NCI-H2107 treated with DMSO at 0.1 percent for 48 hours (cell line): ENCODE data around the gene CNTRL.
"Not testable (repeated sequence)": the region's sequence is repeated elsewhere in the genome, so short reads cannot be mapped to it uniquely, and the experiment has no call there.

ENCODE experiments used
- DNase-seq: peaks from one replicate; lab custom pipeline; 2025; ENCODE audit not compliant: unreplicated experiment; lab: John Stamatoyannopoulos, UW

CNTRL gene

DNA sequence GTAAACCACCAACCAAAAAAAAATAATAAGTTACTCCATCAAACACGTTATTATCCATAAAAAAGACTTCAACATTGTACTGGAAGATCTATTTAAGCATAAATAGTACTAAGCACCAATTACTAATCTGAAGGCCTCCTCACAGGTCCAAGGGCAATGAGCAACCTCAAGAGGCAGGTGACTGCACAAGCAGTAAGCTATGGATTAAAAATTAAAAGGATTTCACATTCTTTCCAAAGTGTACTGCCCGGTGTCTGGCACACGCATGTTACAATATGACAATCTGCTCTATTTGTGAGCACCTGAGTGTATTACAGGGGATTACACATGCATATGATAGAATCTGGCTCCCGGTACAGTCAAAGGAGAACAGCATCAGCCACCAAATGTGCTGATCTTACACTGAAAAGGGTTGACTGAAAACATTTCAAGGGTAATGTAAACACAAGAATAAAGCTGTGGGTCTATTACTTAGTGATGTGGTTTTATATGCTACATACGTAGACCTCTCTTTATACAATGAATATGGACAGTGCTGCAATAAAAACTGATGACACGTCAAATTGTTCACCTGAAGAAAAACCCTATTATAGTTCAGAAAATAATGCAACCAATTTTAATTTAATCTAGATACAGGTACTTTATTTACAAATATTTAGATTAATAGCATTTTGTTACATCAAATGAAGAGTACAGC, 104.1 kb downstream of the CNTRL start:
- DNase-seq: no peak

DNA sequence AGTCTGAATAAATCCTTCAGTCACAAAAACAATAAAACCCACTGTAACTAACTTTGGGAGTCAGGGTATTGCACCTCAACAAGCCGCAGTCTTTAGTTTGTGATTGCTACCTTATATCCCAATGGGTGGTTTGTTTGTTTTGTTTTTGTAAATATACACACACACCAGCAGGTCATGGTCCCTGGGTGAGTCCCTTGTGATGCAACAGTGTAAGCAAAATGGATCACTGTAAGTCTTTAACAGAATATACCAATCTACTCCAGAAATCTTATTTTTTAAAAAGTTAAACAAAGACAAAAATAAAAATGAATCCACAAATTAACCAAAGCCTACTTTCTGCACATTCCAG, 104.6 kb downstream of the CNTRL start:
- not testable (repeated sequence) for DNase-seq

DNA sequence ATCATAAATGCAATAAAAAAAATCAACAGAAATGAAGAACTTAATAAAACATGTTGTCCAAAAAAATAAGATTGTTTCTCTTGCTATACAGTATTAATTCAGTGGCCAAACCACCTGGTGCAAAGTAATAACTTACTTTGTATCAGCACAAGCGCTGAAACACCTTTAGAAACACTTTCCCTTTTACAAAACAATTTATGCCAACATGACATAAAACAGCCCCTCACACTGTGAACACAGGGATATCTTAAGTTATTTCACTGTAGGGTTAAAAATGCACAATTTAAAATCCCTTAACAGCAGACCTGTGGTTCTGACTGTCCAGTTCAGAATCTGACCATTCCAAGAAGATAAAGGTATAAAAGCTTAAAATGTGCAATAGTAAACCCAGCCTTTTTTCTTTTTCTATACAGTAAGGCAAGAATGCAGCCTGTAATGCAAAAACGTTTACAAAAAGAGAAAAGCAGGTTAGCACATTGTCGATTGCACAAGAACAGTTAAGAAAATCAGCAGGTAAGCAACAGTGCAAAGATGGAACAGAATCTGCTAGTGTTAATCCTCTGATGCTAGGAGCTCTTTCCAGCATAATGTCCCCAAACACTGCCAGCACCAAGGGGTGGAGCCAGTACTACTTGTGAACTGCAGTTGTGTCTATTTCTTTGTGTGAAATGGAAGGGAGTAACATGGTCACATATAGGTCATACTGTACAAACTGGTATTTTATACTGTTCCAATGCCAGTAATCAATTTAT, 105.4 kb downstream of the CNTRL start:
- DNase-seq: no peak

DNA sequence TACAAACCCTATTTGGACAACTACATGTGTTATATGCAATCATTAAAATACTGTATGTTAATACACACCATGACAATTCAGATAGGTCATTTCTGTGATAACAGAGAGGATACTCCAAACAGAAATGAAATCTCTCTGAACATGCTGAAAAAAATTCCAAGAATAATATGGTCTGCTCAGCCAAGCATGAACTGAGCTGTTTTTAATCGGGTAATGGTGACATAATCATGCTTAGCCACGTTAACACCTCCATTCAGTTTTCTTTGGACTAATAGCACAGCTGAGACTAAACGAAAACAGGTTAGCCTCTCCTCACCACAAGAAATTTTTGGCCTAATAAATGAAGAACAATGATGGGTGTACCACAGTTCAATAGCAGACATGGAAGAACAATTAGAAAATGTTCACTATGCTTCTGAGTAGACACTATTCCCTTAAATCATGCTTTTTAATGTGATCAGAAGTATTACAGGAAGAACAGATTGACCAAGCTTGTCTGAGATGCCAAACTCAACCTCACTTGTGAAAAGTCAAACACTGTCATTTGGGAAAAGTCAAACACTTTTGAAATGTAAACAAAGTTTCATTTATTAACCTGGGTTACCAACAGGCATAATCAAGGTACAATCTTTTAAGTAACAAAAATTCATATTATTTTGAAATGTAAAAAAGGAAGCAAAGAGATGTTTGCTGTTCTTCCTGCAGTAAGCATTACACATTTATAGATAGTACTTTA, 107.5 kb downstream of the CNTRL start:
- DNase-seq: no peak

DNA sequence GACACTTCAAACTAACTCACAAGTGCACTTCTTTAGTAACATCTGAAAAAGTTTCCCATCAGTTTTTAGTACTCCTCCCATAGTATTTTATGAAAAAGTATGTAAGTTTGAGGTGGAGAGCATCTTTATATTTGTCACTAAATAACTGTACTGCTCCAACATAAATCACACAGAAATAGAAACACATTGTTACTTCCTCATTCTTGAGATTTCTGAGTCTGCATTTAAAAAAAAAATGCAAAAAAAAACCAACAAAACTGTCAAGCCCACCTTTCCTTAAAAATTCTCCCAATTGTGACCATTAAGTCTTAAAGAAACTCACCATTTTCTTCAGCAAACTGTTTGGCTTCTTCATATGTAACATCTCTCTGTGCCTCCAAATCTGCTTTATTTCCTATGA, 108.2 kb downstream of the CNTRL start:
- DNase-seq: no peak

DNA sequence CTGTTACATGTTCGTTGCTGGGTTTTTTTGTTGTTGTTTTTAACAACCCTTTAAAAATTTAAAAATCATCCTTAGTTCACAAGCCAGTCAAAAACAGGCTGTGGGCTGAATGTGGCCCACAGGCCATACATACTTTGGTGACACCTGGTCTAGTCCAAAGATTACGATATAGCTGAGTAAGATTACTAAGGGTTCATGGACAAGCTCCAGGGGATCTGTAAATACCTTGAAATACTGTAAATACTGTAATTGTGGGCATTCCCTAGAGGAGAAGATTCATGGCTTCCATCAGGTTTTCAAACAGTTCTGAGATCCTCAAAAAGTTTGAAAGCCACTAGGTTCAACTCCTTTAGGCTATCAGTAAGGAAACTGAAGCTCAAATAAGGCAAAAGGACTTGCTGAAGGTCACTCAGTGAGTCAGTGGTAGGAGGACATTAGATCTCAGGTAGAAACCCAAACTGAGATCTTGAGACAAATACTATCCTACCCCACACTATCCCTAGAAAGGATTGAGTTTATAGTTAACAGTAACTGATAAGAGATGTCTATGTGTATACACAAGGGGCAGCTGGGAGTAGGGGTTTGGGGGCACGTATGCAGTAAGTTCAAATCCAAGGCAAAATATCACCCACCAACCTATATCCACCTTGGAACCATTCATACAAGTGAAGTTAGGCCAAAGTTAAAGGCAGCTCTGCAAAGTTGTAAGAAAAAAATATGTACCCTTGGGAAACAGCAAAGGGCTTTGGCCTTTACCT, 109.1 kb downstream of the CNTRL start:
- DNase-seq: no peak

DNA sequence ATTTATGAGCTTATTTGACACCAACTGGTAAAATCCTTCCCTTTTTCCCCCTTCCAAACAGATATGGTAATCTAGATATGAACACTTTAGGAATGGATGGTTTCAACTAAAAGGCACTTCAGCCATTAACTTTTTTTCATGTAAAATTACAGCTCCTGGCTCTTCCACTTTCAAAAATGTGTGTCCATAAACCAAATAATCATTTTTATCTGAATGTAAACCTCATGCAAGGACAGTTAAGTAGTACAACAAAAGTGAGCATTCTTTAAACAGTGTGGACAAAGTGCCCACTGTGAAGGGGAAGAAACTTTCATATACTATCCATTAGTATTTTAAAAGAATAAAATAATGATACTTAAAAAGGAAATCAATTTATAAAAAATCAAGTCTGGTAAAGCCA, 109.7 kb downstream of the CNTRL start:
- DNase-seq: no peak

DNA sequence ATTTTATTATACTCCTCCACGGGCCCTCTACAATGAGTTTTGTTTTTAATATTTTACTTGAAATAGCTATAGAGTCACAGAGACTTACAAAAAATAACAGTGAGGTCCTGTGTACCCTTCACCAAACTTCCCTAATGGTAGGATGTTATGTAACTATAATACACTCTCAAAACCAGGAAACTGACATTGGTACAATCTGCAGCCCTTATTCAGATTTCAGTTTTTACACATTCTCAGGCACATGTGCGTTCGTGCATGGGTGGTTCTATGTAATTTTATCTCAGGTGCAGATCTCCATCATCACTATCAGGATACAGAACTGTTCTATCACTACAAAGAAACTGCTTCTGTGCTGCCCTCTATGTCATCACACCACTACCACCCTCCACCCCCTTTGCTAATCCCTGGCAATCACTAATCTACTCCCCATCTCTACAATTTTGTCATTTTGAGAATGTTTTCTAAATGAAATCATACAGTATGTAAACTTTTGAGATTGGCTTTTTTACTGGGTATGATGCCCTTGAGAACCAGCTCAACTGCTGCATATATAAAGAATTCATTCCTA, 110.5 kb downstream of the CNTRL start:
- no peak for DNase-seq

DNA sequence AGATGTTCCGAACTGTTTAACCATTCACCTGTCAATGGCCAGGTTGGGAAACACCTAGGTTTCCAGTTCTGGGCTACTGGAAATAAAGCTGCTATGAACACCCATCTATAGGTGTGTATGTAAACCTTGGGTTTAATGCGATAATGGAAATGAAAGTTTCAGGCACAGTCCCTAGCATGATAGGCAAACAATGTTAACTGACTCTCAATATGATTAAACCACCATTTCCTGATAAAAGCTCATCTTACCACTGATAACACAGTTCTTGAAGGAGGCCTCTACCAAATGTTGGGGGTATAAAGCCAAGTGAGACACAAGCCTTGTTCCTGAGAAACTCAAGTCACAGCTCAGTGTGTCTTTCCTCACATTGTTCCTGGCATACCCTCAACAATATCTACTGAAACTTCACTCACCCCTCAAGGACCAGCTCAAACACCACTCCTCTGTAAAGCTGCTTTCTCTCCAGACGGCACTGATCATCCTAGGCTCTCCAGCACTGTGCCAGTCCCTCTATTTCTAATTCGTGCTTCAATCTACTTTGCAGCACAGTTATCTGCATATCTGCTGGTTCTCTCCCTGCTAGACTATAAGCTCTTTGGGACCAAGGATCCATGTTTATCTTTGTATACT, 111.1 kb downstream of the CNTRL start:
- DNase-seq: no peak

DNA sequence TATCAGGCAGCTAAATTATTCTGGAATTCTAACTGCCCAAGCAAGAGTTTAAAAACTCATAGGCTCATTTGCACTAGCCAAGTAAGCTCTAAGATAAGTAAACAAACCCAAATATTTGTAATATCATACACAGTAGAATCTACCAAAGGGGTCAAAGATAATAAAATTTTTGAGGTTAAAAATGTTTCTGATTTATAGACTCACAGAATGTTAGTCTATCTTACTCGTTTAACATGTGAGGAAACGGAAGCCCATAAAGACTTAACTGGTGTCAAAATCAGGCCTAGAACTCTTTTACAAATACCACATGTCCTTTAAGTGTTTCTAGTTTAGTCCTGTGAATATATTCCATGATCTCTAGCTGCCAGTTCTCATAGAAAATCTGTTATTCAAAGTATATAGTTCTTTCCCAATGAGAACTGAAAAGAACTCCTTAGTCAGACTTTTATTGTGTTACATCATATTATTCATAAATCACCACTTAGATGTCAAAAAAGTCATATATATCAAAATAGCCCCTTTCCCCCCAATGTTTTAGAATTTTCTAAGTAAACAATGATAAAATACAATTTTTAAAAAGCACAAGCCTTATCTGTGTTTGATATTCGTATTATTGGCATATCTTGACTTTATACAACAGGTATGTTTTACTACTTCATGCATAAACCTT, 113.0 kb downstream of the CNTRL start:
- DNase-seq: no peak

DNA sequence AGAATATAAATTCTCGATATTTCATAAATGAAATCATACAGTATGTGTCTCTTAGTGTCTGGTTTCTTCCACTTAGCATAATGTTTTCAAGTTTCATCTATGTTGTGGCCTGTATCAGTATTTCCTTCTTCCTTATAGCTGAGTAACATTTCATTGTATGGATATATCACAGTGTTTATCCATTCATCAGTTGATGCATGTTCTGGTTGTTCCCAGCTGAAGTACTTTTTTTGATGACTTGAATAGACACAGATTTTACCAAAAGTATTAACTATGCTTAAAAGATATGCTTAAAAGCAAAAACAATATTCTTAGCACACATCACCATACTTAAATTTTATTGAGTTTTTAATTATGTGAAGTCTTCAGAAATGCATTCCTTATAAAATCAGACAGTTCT, 114.3 kb downstream of the CNTRL start:
- no peak for DNase-seq

DNA sequence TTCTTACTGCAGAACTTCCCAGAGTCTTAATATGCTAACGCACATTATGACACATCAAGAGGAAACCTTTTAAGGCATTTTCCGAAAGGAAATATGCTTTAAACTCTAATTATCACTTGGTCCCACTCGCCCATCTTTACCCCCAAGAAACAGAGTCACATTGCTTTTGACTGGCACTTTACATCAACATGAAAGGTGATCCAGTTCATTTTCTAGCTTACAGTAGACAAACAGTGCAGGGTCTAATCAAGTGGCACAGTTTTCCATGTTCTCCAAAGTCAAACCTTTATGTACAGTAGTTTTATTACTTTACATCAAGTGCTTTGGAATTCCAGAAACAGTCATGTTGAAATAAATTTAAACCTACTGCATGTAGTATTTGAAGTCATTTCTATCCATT, 114.9 kb downstream of the CNTRL start:
- DNase-seq: no peak

DNA sequence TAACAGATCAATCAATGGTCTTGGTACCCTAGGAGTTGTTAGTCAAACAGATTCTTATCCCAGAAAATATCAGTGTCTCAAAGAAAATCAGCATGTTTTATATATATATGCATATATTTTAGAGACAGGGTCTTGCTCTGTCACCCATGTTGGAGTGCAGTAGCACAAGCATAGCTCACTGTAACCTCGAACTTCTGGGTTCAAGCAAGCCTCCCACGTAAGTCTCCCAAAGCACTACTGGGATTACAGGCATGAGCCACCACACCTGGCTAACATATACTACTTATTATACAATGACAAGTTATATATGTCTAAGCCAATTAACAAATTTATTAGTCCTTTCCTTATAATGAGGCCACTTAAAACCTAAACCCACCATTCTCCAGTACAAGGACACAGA, 116.5 kb downstream of the CNTRL start:
- no peak for DNase-seq

DNA sequence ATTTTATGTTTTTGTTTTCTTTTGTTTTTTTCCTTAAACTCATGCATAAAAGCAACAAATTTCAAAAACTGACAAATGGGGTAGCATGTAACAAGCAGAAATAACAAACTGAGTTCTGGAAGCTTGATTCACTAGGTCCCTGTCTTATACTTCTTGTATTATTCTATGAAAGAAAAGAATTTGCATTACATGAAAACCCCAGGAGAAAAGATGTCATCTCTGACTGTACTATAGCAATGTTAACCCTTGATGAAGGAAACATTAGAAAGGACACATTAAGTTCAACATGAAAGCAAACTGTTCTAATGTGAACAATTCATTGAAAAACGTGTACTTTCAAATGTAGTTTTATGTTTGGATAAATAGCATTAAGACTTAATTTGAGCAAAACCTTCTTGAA, 117.8 kb downstream of the CNTRL start:
- DNase-seq: no peak

DNA sequence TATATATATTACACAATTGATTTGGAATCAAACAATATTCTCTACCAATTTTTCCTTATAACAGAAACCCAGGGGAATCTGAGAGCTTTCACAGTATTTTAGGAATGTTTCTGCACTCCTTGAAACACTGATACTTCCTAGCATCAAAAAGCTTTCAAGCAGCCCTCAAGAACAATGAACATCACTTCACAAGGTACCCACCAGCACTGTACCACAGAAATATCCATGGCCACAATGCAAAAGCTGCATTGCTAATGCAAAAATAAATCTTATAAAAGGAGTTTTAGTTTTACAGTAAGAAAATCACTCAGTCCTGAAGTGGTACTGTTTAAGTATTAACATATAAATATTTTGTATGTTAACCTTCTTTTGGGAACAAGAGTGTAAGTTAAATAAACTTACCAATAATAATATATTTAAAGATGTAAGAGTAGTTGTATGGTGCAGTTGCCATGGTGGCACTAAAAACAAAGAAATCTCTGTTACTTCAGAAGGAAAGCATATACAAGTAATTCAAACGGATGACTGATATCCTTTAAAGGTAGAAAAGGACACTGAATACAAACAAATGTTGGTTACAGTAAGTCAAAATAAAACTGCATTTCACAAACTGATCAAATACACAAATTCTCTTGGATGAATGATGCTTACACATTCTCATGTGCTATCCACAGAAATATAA, 118.3 kb downstream of the CNTRL start:
- DNase-seq: no peak

DNA sequence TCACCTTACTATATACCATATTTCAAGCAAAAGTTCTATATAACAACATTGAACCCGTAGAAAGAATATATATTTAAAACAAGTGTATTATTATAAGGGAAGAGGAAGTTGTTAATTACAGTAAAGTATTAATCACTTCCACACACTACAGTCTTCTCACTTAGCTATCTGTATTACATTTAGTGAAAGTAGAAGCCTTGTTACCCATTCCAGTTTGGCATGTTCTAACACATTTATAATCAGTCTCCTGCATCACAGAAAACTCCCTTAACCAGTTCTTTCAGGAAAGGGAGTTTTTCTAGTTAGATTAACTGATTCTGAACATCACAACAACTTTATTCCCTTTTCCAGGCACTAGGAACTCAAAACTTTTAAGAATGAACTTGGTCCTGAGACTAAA, 120.0 kb downstream of the CNTRL start:
- no peak for DNase-seq

DNA sequence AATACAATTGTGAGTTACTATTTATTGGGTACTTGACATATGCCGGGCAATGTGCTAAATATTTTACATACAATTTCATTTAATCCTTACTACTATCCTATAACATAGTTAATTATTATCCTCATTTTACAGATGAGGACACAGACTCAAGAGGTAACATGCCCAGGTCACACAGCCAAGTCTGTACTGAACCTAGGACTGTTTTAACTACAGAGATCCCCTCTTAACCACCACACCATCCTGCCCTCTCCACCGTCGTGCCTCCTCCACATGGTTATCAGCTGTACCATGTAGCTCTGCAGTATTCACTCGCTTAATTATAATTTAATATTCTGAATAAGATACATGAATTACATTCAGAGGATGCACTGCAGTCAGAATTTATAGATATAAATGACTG, 121.6 kb downstream of the CNTRL start:
- DNase-seq: no peak

DNA sequence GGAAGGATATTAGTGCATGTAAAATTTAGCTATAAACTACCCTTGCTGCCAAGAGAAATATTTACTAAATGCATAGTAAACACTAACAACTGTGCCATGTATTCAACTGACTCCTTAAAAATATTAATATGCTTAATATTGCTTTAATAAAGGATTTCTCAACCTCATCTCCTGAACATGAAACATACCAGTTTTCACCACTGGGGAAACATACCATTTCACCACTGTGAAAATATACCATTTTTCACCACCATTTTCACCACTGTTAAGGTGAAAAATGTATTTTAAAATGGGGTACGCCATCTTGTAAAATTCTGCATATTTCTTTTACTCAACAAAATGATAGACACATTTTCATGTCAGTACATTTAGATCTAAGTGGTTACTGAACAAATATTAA, 122.4 kb downstream of the CNTRL start:
- no peak for DNase-seq

DNA sequence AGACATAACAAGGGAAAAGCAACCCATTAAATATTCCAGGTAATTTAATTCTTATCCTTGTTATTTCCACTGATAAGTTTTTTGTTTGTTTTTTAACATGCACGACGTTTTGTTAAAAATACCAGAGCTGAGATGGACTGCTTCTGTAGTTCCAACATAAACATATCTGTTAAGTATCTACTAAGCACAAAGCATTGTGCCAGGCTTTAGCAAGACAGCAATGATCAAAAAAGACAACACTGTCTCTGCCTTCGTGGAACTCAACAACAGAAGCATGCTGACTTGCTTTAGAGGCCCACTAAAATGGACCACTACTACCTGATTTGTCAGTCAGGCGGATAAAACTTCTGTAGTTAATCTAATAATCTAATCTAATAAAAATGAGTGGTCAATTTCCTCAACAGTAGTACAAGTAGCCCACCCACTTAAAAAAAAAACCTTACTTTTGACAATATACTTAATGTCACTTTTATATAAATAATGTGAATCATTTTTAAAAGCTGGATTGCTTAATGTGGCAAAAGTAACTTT, 123.8 kb downstream of the CNTRL start:
- DNase-seq: no peak
